H9 (cell line): ENCODE measurements around the gene ASCL3. TPM values are rescaled to one million over a fixed set of nuclear protein-coding genes. Genes with fewer than 3 reads are reported as not detected.

Source experiments
- DNase-seq: peaks from one replicate; pipeline ENCODE4 v3.0.0-alpha.2; 2017
- H2AFZ ChIP-seq: one replicate; pipeline ENCODE4 v1.6.1; 2013; ENCODE audit warnings: mild to moderate bottlenecking, low read length, control low read depth, moderate library complexity
- H2AK5ac ChIP-seq: 2 replicates; pipeline ENCODE4 v1.6.1; 2013; ENCODE audit warnings: low read length, control low read depth, mixed read lengths; ENCODE audit not compliant: insufficient read length
- H2BK120ac ChIP-seq: one replicate; pipeline ENCODE4 v1.6.1; 2013; ENCODE audit warnings: low read depth, mild to moderate bottlenecking, low read length, control low read depth, inconsistent platforms; ENCODE audit not compliant: poor library complexity, severe bottlenecking
- H2BK12ac ChIP-seq: 2 replicates; pipeline ENCODE4 v1.6.1; 2013; ENCODE audit warnings: low read length, control low read depth, mixed read lengths, low read depth; ENCODE audit not compliant: insufficient read length
- H2BK15ac ChIP-seq: 2 replicates; pipeline ENCODE4 v1.6.1; 2013; ENCODE audit warnings: low read depth, low read length, control low read depth
- H2BK20ac ChIP-seq: one replicate; pipeline ENCODE4 v1.6.1; 2013; ENCODE audit warnings: low read depth, mild to moderate bottlenecking, low read length, control low read depth, inconsistent platforms; ENCODE audit not compliant: poor library complexity, severe bottlenecking
- H2BK5ac ChIP-seq: 2 replicates; pipeline ENCODE4 v1.6.1; 2013; ENCODE audit warnings: low read length, control low read depth, mixed read lengths; ENCODE audit not compliant: insufficient read length
- H3K14ac ChIP-seq: 2 replicates; pipeline ENCODE4 v1.6.1; 2013; ENCODE audit warnings: low read length, control low read depth; ENCODE audit not compliant: insufficient read depth
- H3K18ac ChIP-seq: 2 replicates; pipeline ENCODE4 v1.6.1; 2013; ENCODE audit warnings: low read depth, mild to moderate bottlenecking, mixed read lengths, low read length, control low read depth; ENCODE audit not compliant: insufficient read length
- H3K23ac ChIP-seq: 2 replicates; pipeline ENCODE4 v1.6.1; 2013; ENCODE audit warnings: low read length, control low read depth, mixed read lengths, low read depth; ENCODE audit not compliant: insufficient read length
- H3K23me2 ChIP-seq: 2 replicates; pipeline ENCODE4 v1.6.1; 2013; ENCODE audit warnings: low read depth, mild to moderate bottlenecking, mixed read lengths, low read length, control low read depth; ENCODE audit not compliant: insufficient read length, poor library complexity, severe bottlenecking
- H3K27ac ChIP-seq: 2 replicates; pipeline ENCODE4 v1.5.1; 2013; ENCODE audit warnings: low read length, control low read depth, mixed read lengths, low read depth; ENCODE audit not compliant: insufficient read length
- H3K27me3 ChIP-seq: 2 replicates; pipeline ENCODE4 v1.6.1; 2013; ENCODE audit warnings: low read length, control low read depth, inconsistent platforms; ENCODE audit not compliant: insufficient read depth
- H3K4ac ChIP-seq: 2 replicates; pipeline ENCODE4 v1.6.1; 2013; ENCODE audit warnings: low read depth, mild to moderate bottlenecking, control low read depth, inconsistent platforms, low read length, moderate library complexity
- H3K4me1 ChIP-seq: 2 replicates; pipeline ENCODE4 v1.6.1; 2013; ENCODE audit warnings: low read length, control low read depth, inconsistent platforms; ENCODE audit not compliant: insufficient read depth
- H3K4me2 ChIP-seq: 2 replicates; pipeline ENCODE4 v1.6.1; 2013; ENCODE audit warnings: low read length, control low read depth, mixed read lengths; ENCODE audit not compliant: insufficient read length, insufficient read depth
- H3K56ac ChIP-seq: 2 replicates; pipeline ENCODE4 v1.6.1; 2013; ENCODE audit warnings: low read depth, mild to moderate bottlenecking, mixed read lengths, low read length, control low read depth; ENCODE audit not compliant: insufficient read length
- H3K79me1 ChIP-seq: 2 replicates; pipeline ENCODE4 v1.6.1; 2013; ENCODE audit warnings: low read depth, mild to moderate bottlenecking, moderate library complexity, low read length, control low read depth, inconsistent platforms; ENCODE audit not compliant: insufficient read depth, poor library complexity, severe bottlenecking
- H3K79me2 ChIP-seq: 2 replicates; pipeline ENCODE4 v1.6.1; 2013; ENCODE audit warnings: low read length, control low read depth, inconsistent platforms; ENCODE audit not compliant: insufficient read depth
- H3K9ac ChIP-seq: 2 replicates; pipeline ENCODE4 v1.6.1; 2013; ENCODE audit warnings: low read length, control low read depth, mixed read lengths; ENCODE audit not compliant: insufficient read length; ENCODE audit errors: extremely low read depth
- H3K9me3 ChIP-seq: one replicate; pipeline ENCODE4 v1.6.1; 2013; ENCODE audit warnings: low read depth, low read length, inconsistent platforms; ENCODE audit not compliant: control insufficient read depth
- H3T11ph ChIP-seq: one replicate; pipeline ENCODE4 v1.6.1; 2013; ENCODE audit warnings: mild to moderate bottlenecking, low read length, control low read depth, inconsistent platforms
- H4K20me1 ChIP-seq: one replicate; pipeline ENCODE4 v1.6.1; 2013; ENCODE audit not compliant: control insufficient read depth, insufficient read length, insufficient read depth
- H4K5ac ChIP-seq: 2 replicates; pipeline ENCODE4 v1.6.1; 2013; ENCODE audit warnings: low read depth, mild to moderate bottlenecking, mixed read lengths, low read length, control low read depth; ENCODE audit not compliant: insufficient read length
- H4K8ac ChIP-seq: replicated peaks from 2 replicates; pipeline ENCODE4 v1.6.1; 2013; ENCODE audit warnings: low read length, control low read depth, mixed read lengths, low read depth; ENCODE audit not compliant: insufficient read length
- H4K91ac ChIP-seq: 2 replicates; pipeline ENCODE4 v1.6.1; 2013; ENCODE audit warnings: low read depth, mild to moderate bottlenecking, moderate library complexity, mixed read lengths, low read length, control low read depth; ENCODE audit not compliant: insufficient read length
- H3K27ac Mint-ChIP-seq, 3 experiments: 2 replicates in 2 of 3; 3 replicates in 1 of 3; pipeline ENCODE4 v1.8.0; 2020 to 2021; ENCODE audit warnings: mixed read lengths in 3 of 3, mild to moderate bottlenecking in 1 of 3, moderate library complexity in 1 of 3
- H3K27me3 Mint-ChIP-seq: 2 replicates; pipeline ENCODE4 v1.8.0; 2021; ENCODE audit warnings: low read depth, mild to moderate bottlenecking, moderate library complexity, mixed read lengths
- H3K36me3 Mint-ChIP-seq, 3 experiments: 2 replicates in 2 of 3; 3 replicates in 1 of 3; pipeline ENCODE4 v1.8.0; 2020 to 2021; ENCODE audit warnings: low read depth in 3 of 3, mixed read lengths in 3 of 3; ENCODE audit not compliant: insufficient read depth in 1 of 3
- H3K4me1 Mint-ChIP-seq, 2 experiments: 2 replicates each; pipeline ENCODE4 v1.8.0; 2020; ENCODE audit warnings: mixed read lengths in 2 of 2
- H3K4me3 Mint-ChIP-seq, 2 experiments: 2 replicates in 1 of 2; 3 replicates in 1 of 2; pipeline ENCODE4 v1.8.0; 2020 to 2021; ENCODE audit warnings: mild to moderate bottlenecking in 2 of 2, mixed read lengths in 2 of 2, moderate library complexity in 1 of 2
- H3K9me3 Mint-ChIP-seq, 2 experiments: 2 replicates in 1 of 2; 3 replicates in 1 of 2; pipeline ENCODE4 v1.8.0; 2020; ENCODE audit warnings: mild to moderate bottlenecking in 2 of 2, mixed read lengths in 2 of 2, moderate library complexity in 1 of 2
- CTCF ChIP-seq: fragments of 200-600 bp; sonication (generic); conservative IDR thresholded peaks from 3 replicates; pipeline ENCODE4 v1.8.0; 2021; ENCODE audit warnings: antibody characterized with exemption, mild to moderate bottlenecking
- WGBS: extraction: QIAGEN DNeasy Blood & Tissue Kit; methylation state at CpG from one replicate; pipeline ENCODE4 v1.1.7; 2013; ENCODE audit warnings: missing lambda C conversion rate, low lambda C conversion rate, mixed read lengths; ENCODE audit not compliant: insufficient read length; ENCODE audit errors: extremely low coverage; 5-methylcytosine and 5-hydroxymethylcytosine counted together
- total RNA-seq: library from RNA; stranded (reverse); gene quantifications from 2 replicates; pipeline ENCODE4 v1.2.1, GENCODE V29; 2021

The ASCL3 gene
- total RNA-seq, 1 experiment from 2014 or later = not detected

- no CpG with 5 or more reads among the region's 12 CpGs for WGBS
- Histone ChIP-seq H2BK120ac (no peak within 1 kb of the TSS), H4K91ac (no peak within 1 kb of the TSS), H4K20me1 (no peaks in the 10 kb centered on the region), H3K27me3 (no peaks in the 10 kb centered on the region), H3K79me1 (no peaks in the 10 kb centered on the region), H2BK12ac (no peak within 1 kb of the TSS), H2BK15ac (no peak within 1 kb of the TSS), H3K23me2 (no peaks in the 10 kb centered on the region), H3K27ac (no peak within 1 kb of the TSS), H3K4me2 (no peak within 1 kb of the TSS), H3K14ac (no peak within 1 kb of the TSS), H3K56ac (no peak within 1 kb of the TSS), H3K4ac (no peak within 1 kb of the TSS), H3K9me3 (no peaks in the 10 kb centered on the region), H3K18ac (no peak within 1 kb of the TSS), H2AFZ (no peak within 1 kb of the TSS), H3K9ac (no peak within 1 kb of the TSS), H3K79me2 (no peaks in the 10 kb centered on the region), H3K4me1 (peaks cover 7% of the 10 kb centered on the region), H2AK5ac (no peak within 1 kb of the TSS), H3K23ac (no peak within 1 kb of the TSS), H4K5ac (no peak within 1 kb of the TSS), H3T11ph (no peak within 1 kb of the TSS), H2BK20ac (no peak within 1 kb of the TSS), H4K8ac (no peak within 1 kb of the TSS), H2BK5ac (no peak within 1 kb of the TSS)
- Mint-ChIP-seq H3K27me3 (peaks cover 1% of the 10 kb centered on the region; the same call in 1 of the 2 replicates), H3K9me3 (no peaks in the 10 kb centered on the region), H3K4me3 (no peak within 1 kb of the TSS), H3K36me3 (no peaks in the 10 kb centered on the region), H3K27ac (peak within 1 kb of the TSS in 1 of 3 experiments; percentile 23; a peak in 1 of 7 replicates), H3K4me1 (peaks cover 12 to 16% of the 10 kb centered on the region in 2 experiments)
- no peak for TF ChIP-seq CTCF
- peak; percentile 67 for DNase-seq
Observed at GRCh38 chr11:8932564-8933180, 10.1 kb downstream of the ASCL3 start, which contains the start of gene C11orf16. Gene C11orf16, minus strand, starts transcription at chr11:8932947. Its CDS starts 639 bp downstream, at chr11:8932308.
